H1 (cell line): Measurements from ENCODE around the gene CLEC16A. TPM values are rescaled to one million over a fixed set of nuclear protein-coding genes. Genes with fewer than 3 reads are reported as not detected.
A peak's percentile ranks its signal among the peaks of the same experiment; 100 is the strongest.

Experiments
- CTCF ChIA-PET: fragments of 300-600 bp; sonication (Branson Sonifier 250); formaldehyde crosslinking; loops from one replicate; lab custom pipeline; 2021; ENCODE audit not compliant: partially characterized antibody; lab: Charles Lee
- POLR2A ChIA-PET: fragments of 300-600 bp; sonication (Branson Sonifier 250); formaldehyde crosslinking; loops from one replicate; lab custom pipeline; 2021; ENCODE audit warnings: inconsistent platforms; ENCODE audit not compliant: partially characterized antibody; lab: Charles Lee
- DNase-seq, 2 experiments: peaks; one replicate each; pipeline versions ENCODE4 v3.0.0 to v3.0.0-alpha.2; 2010 to 2022; ENCODE audit warnings: low spot score in 2 of 2, low read depth in 1 of 2, mixed read lengths in 1 of 2
- FAIRE-seq: peaks from 2 replicates; lab custom pipeline; 2011; peaks lifted over from hg19 to GRCh38; lab: Jason Lieb, UNC
- H2AFZ ChIP-seq: 2 replicates; pipeline ENCODE4 v1.8.1; 2012; ENCODE audit warnings: low read length, inconsistent platforms
- H2AK5ac ChIP-seq: 2 replicates; pipeline ENCODE4 v1.6.1; 2013; ENCODE audit warnings: low read depth, low read length
- H2BK120ac ChIP-seq: replicated peaks from 2 replicates; pipeline ENCODE3; 2013; ENCODE audit warnings: low read depth, low read length, inconsistent platforms
- H2BK12ac ChIP-seq: 2 replicates; pipeline ENCODE4 v1.6.1; 2013; ENCODE audit warnings: low read depth, low read length
- H2BK15ac ChIP-seq: 2 replicates; pipeline ENCODE4 v1.6.1; 2013; ENCODE audit warnings: low read length
- H2BK20ac ChIP-seq: 2 replicates; pipeline ENCODE4 v1.6.1; 2013; ENCODE audit warnings: low read length
- H2BK5ac ChIP-seq: 2 replicates; pipeline ENCODE4 v1.6.1; 2013; ENCODE audit warnings: low read depth, low read length
- H3K14ac ChIP-seq: 2 replicates; pipeline ENCODE4 v1.6.1; 2013; ENCODE audit warnings: inconsistent platforms; ENCODE audit not compliant: insufficient read length
- H3K18ac ChIP-seq: 2 replicates; pipeline ENCODE4 v1.6.1; 2013; ENCODE audit warnings: low read length; ENCODE audit errors: extremely low read depth
- H3K23ac ChIP-seq: 2 replicates; pipeline ENCODE4 v1.6.1; 2013; ENCODE audit warnings: inconsistent platforms; ENCODE audit not compliant: insufficient read length
- H3K23me2 ChIP-seq: 2 replicates; pipeline ENCODE4 v1.6.1; 2013; ENCODE audit warnings: low read depth, low read length
- H3K27ac ChIP-seq: 2 replicates; pipeline ENCODE4 v1.6.1; 2011; ENCODE audit warnings: low read depth, low read length, inconsistent platforms
- H3K27me3 ChIP-seq, 4 experiments: replicated peaks in 1 of 4; 1 replicate in 1 of 4; 2 replicates in 3 of 4; pipeline versions ENCODE4 v1.6.1 to v1.8.1; 2011 to 2013; ENCODE audit warnings: low read length in 3 of 4, mild to moderate bottlenecking in 3 of 4, inconsistent platforms in 2 of 4, mixed read lengths in 2 of 4, moderate library complexity in 1 of 4; ENCODE audit not compliant: control insufficient read depth in 3 of 4, insufficient read depth in 3 of 4; ENCODE audit errors: extremely low read depth in 1 of 4
- H3K36me3 ChIP-seq, 4 experiments: 2 replicates each; pipeline versions ENCODE4 v1.6.1 to v1.8.1; 2011 to 2013; ENCODE audit warnings: mild to moderate bottlenecking in 4 of 4, low read length in 3 of 4, moderate library complexity in 2 of 4, control low read depth in 1 of 4, inconsistent platforms in 1 of 4; ENCODE audit not compliant: insufficient read depth in 4 of 4, control insufficient read depth in 2 of 4
- H3K4ac ChIP-seq: replicated peaks from 2 replicates; pipeline ENCODE3; 2013; ENCODE audit warnings: low read length, low read depth, mixed read lengths, inconsistent platforms; ENCODE audit not compliant: insufficient read length
- H3K4me1 ChIP-seq, 4 experiments: replicated peaks in 1 of 4; 1 replicate in 1 of 4; 2 replicates in 3 of 4; pipeline versions ENCODE4 v1.6.1 to v1.8.1; 2011 to 2013; ENCODE audit warnings: low read length in 3 of 4, inconsistent platforms in 2 of 4, mixed read lengths in 1 of 4; ENCODE audit not compliant: insufficient read depth in 4 of 4, control insufficient read depth in 3 of 4
- H3K4me2 ChIP-seq, 2 experiments: 2 replicates each; pipeline versions ENCODE4 v1.6.1 to v1.8.1; 2011 to 2013; ENCODE audit warnings: low read depth in 2 of 2, low read length in 2 of 2, control low read depth in 1 of 2, inconsistent platforms in 1 of 2, mild to moderate bottlenecking in 1 of 2; ENCODE audit not compliant: insufficient read depth in 1 of 2
- H3K4me3 ChIP-seq, 4 experiments: fragments of 200-600, 300-600 bp in 1 of 4; sonication (generic), shearing (Covaris generic), sonication (Bioruptor Twin) in 1 of 4; 2 replicates each; pipeline versions ENCODE4 v1.5.1 to v1.8.1; 2011 to 2016; ENCODE audit warnings: low read length in 4 of 4, low read depth in 3 of 4, control low read depth in 2 of 4, inconsistent platforms in 2 of 4, mild to moderate bottlenecking in 2 of 4, mixed read lengths in 1 of 4, moderate library complexity in 1 of 4; ENCODE audit not compliant: insufficient read depth in 2 of 4; ENCODE audit errors: extremely low read depth in 1 of 4
- H3K56ac ChIP-seq: replicated peaks from 2 replicates; pipeline ENCODE3; 2013; ENCODE audit warnings: low read depth, mild to moderate bottlenecking, mixed read lengths, low read length, inconsistent platforms; ENCODE audit not compliant: insufficient read length
- H3K79me1 ChIP-seq: 2 replicates; pipeline ENCODE4 v1.6.1; 2013; ENCODE audit warnings: low read depth, low read length, control low read depth
- H3K79me2 ChIP-seq, 2 experiments: 2 replicates each; pipeline versions ENCODE4 v1.6.1 to v1.8.1; 2012 to 2013; ENCODE audit warnings: low read length in 2 of 2, mild to moderate bottlenecking in 2 of 2, inconsistent platforms in 1 of 2; ENCODE audit not compliant: insufficient read depth in 2 of 2, control insufficient read depth in 1 of 2
- H3K9ac ChIP-seq, 4 experiments: replicated peaks in 1 of 4; 1 replicate in 1 of 4; 2 replicates in 3 of 4; pipeline versions ENCODE4 v1.6.1 to v1.8.1; 2011 to 2013; ENCODE audit warnings: low read depth in 3 of 4, low read length in 3 of 4, control low read depth in 2 of 4, mild to moderate bottlenecking in 2 of 4, moderate library complexity in 2 of 4, inconsistent platforms in 1 of 4; ENCODE audit errors: extremely low read depth in 1 of 4
- H3K9me3 ChIP-seq, 2 experiments: 2 replicates each; pipeline versions ENCODE4 v1.6.1 to v1.8.1; 2012 to 2013; ENCODE audit warnings: mild to moderate bottlenecking in 2 of 2, moderate library complexity in 2 of 2, control low read depth in 1 of 2, inconsistent platforms in 1 of 2, low read depth in 1 of 2, low read length in 1 of 2, mixed read lengths in 1 of 2; ENCODE audit not compliant: insufficient read depth in 2 of 2
- H4K20me1 ChIP-seq, 2 experiments: replicated peaks in 1 of 2; 2 replicates each; pipeline versions ENCODE3 to v1.8.1; 2011 to 2013; ENCODE audit warnings: inconsistent platforms in 2 of 2, low read length in 2 of 2, mild to moderate bottlenecking in 1 of 2; ENCODE audit not compliant: insufficient read depth in 2 of 2, control insufficient read depth in 1 of 2
- H4K5ac ChIP-seq: 2 replicates; pipeline ENCODE4 v1.6.1; 2013; ENCODE audit warnings: low read length, low read depth, mixed read lengths, inconsistent platforms; ENCODE audit not compliant: insufficient read length
- H4K8ac ChIP-seq: 2 replicates; pipeline ENCODE4 v1.8.0; 2013; ENCODE audit warnings: mild to moderate bottlenecking, moderate library complexity, low read length, inconsistent platforms; ENCODE audit not compliant: insufficient read depth; ENCODE audit errors: extremely low read depth
- H4K91ac ChIP-seq: replicated peaks from 2 replicates; pipeline ENCODE3; 2013; ENCODE audit warnings: low read length, mixed read lengths, inconsistent platforms; ENCODE audit not compliant: insufficient read length
- ASH2L ChIP-seq: fragments of 200-600, 300-600 bp; sonication (generic); IDR thresholded peaks from one replicate; pipeline ENCODE4 v1.7.1; 2017; ENCODE audit warnings: low read length
- CREB1 ChIP-seq: IDR thresholded peaks from 2 replicates; pipeline ENCODE4 v1.6.1; 2012; ENCODE audit warnings: inconsistent platforms
- E2F6 ChIP-seq: IDR thresholded peaks from 2 replicates; pipeline ENCODE4 v1.6.1; 2012; ENCODE audit warnings: inconsistent platforms
- EGR1 ChIP-seq: IDR thresholded peaks from 2 replicates; pipeline ENCODE4 v1.6.1; 2011; ENCODE audit warnings: low read depth, low read length, borderline replicate concordance
- EP300 ChIP-seq, 2 experiments: IDR thresholded peaks; 1 replicate in 1 of 2; 2 replicates in 1 of 2; pipeline ENCODE4 v1.6.1; 2011 to 2012; ENCODE audit warnings: low read depth in 2 of 2, low read length in 2 of 2, mild to moderate bottlenecking in 2 of 2, borderline replicate concordance in 1 of 2, inconsistent platforms in 1 of 2, moderate library complexity in 1 of 2
- JUND ChIP-seq: IDR thresholded peaks from 2 replicates; pipeline ENCODE4 v1.6.1; 2011; ENCODE audit warnings: mild to moderate bottlenecking, improper control_type of control experiment, low read length
- POU5F1 ChIP-seq: IDR thresholded peaks from 2 replicates; pipeline ENCODE4 v1.6.1; 2011; ENCODE audit warnings: low read depth, mild to moderate bottlenecking, low read length, moderate library complexity
- RBBP5 ChIP-seq: IDR thresholded peaks from 2 replicates; pipeline ENCODE4 v1.7.1; 2012; ENCODE audit warnings: low read depth, mild to moderate bottlenecking, inconsistent platforms, low read length, moderate library complexity, borderline replicate concordance
- SAP30 ChIP-seq: fragments of 300-600 bp; sonication (generic); IDR thresholded peaks from 2 replicates; pipeline ENCODE4 v1.7.1; 2012; ENCODE audit warnings: low read length, moderate library complexity, mild to moderate bottlenecking, inconsistent platforms; ENCODE audit not compliant: insufficient read depth, insufficient replicate concordance
- SRF ChIP-seq: IDR thresholded peaks from 2 replicates; pipeline ENCODE4 v1.6.1; 2011; ENCODE audit warnings: mild to moderate bottlenecking, low read depth, low read length, moderate library complexity
- SUZ12 ChIP-seq: fragments of 200-600 bp; sonication (generic); IDR thresholded peaks from 2 replicates; pipeline ENCODE4 v1.6.1; 2012; ENCODE audit warnings: mild to moderate bottlenecking, inconsistent platforms, low read length, moderate library complexity, mixed read lengths
- ZNF274 ChIP-seq: IDR thresholded peaks from 2 replicates; pipeline ENCODE4 v1.7.0; 2012; ENCODE audit warnings: low read length, borderline replicate concordance; ENCODE audit errors: extremely low read depth
- WGBS, 2 experiments: shearing (Covaris generic) in 1 of 2; methylation state at CpG; one replicate each; pipeline versions ENCODE4 v1.1.6 to v1.1.7; 2013 to 2015; ENCODE audit warnings: low lambda C conversion rate in 2 of 2, mixed read lengths in 2 of 2, inconsistent platforms in 1 of 2, low coverage in 1 of 2, missing lambda C conversion rate in 1 of 2; ENCODE audit not compliant: insufficient replicate concordance in 2 of 2, insufficient coverage in 1 of 2, insufficient read length in 1 of 2; ENCODE audit errors: extremely low coverage in 1 of 2, missing lambda C conversion rate in 1 of 2; 5-methylcytosine and 5-hydroxymethylcytosine counted together
- polyA plus RNA-seq, 7 experiments: library from polyadenylated mRNA; depleted of rRNA in 3 of 7; stranded (reverse) in 5 of 7; unstranded in 2 of 7; fragments of >200 nt in 5 of 7; fragments of 200-250 nt in 2 of 7; gene quantifications; 1 replicate in 5 of 7; 2 replicates in 1 of 7; 4 replicates in 1 of 7; pipeline versions ENCODE4 v1.2.1 to v1.2.3, GENCODE V29; 2011 to 2013; ENCODE audit warnings: missing spikeins in 2 of 7, mixed read lengths in 2 of 7
- total RNA-seq: library from RNA; stranded (reverse); fragmentation: NEBNext Ultra II Directional; extraction: Animal tissue kit (Norgen Biotek cat#: 25700); gene quantifications from 2 replicates; pipeline ENCODE4 v1.2.1, GENCODE V29; 2021

The CLEC16A gene
- total and polyA plus RNA-seq, 2 of the 8 experiments (the other 6 are each of a cell fraction or from before 2014, with no cell fraction given) = 7.6 to 19.3 TPM

- H2BK20ac ChIP-seq = no peak overlapping the region
- H4K91ac ChIP-seq = no peak overlapping the region
- H3K4me1 ChIP-seq = no peaks in the 10 kb centered on the region
- H3K4ac ChIP-seq = no peak overlapping the region
- no peak overlapping the region for H4K5ac ChIP-seq
- H3K14ac ChIP-seq = no peak overlapping the region
- H3K23ac ChIP-seq = no peak overlapping the region
- CTCF ChIA-PET = interaction anchor here (0.9 to 1.4 kb wide), 3 partner anchors 10 to 168 kb away, joined by 3 to 4 read pairs (median 4); no protein-coding TSS in a partner anchor
- H3K36me3 ChIP-seq = no peaks in the 10 kb centered on the region
- H4K20me1 ChIP-seq = peaks cover 0 to 3% of the 10 kb centered on the region in 2 experiments
- no peak overlapping the region for H3K9ac ChIP-seq
- H3K27me3 ChIP-seq = no peaks in the 10 kb centered on the region
- H3K27ac ChIP-seq = no peak overlapping the region
- H3K4me3 ChIP-seq = no peak overlapping the region
- H3K56ac ChIP-seq = no peak overlapping the region
- no peaks in the 10 kb centered on the region for H3K9me3 ChIP-seq
- H2BK120ac ChIP-seq = no peak overlapping the region
- H2AK5ac ChIP-seq = no peak overlapping the region
- H3K4me2 ChIP-seq = no peak overlapping the region
- 87% methylated on average over 12 of the region's 12 CpGs; no CpG with 5 or more reads in 1 of the 2 experiments for WGBS, 2 experiments
- H4K8ac ChIP-seq = no peak overlapping the region
- no peak overlapping the region for H3K18ac ChIP-seq
- no peak overlapping the region for H2AFZ ChIP-seq
- no peaks in the 10 kb centered on the region for H3K23me2 ChIP-seq
- FAIRE-seq (no peak), DNase-seq (no peak)
- no peaks in the 10 kb centered on the region for H3K79me1 ChIP-seq
- no peaks in the 10 kb centered on the region for H3K79me2 ChIP-seq
- no peak overlapping the region for H2BK5ac ChIP-seq
- POLR2A ChIA-PET = interaction anchor here (1.1 kb wide), 2 partner anchors 73 to 79 kb away, joined by 3 read pairs; no protein-coding TSS in a partner anchor
- H2BK12ac ChIP-seq = no peak overlapping the region
- 0 out of 2 replicates have a peak overlapping the region, but pooled peaks have one; percentile 21 for H2BK15ac ChIP-seq
- TF ChIP-seq ZNF274 (no peak), SAP30 (no peak), EP300 (IDR thresholded peaks at IDR 0.05; ENCODE audit: borderline replicate concordance in 1 of 2, low read depth in 2 of 2, low read length in 2 of 2) (no peak), SRF (no peak), ASH2L (no peak), SUZ12 (no peak), EGR1 (no peak), JUND (no peak), CREB1 (no peak), POU5F1 (no peak), RBBP5 (no peak), E2F6 (no peak)
Observed at GRCh38 chr16:11151885-11152629, 207.7 kb downstream of the CLEC16A start.
